HepG2 (cell line): ENCODE measurements around the gene RANBP3L. TPM values are rescaled to one million over a fixed set of nuclear protein-coding genes. Genes with fewer than 3 reads are reported as not detected.

Source experiments
- AKNA ChIP-seq: sonication (generic); formaldehyde crosslinking; IDR thresholded peaks from 2 replicates; pipeline ENCODE4 v1.4.0; 2020; ENCODE audit warnings: missing genetic modification reagents, borderline replicate concordance
- CSRNP1 ChIP-seq: sonication (generic); formaldehyde crosslinking; IDR thresholded peaks from 2 replicates; pipeline ENCODE4 v1.8.1; 2023; ENCODE audit warnings: mild to moderate bottlenecking, missing genetic modification reagents
- CSRNP2 ChIP-seq: sonication (generic); formaldehyde crosslinking; conservative IDR thresholded peaks from 2 replicates; pipeline ENCODE4 v1.8.0; 2022; ENCODE audit warnings: low read depth, missing genetic modification reagents
- DMTF1 ChIP-seq: sonication (generic); formaldehyde crosslinking; IDR thresholded peaks from 2 replicates; pipeline ENCODE4 v1.4.0; 2020; ENCODE audit warnings: mild to moderate bottlenecking, missing genetic modification reagents
- HOXA9 ChIP-seq: sonication (generic); formaldehyde crosslinking; IDR thresholded peaks from 2 replicates; pipeline ENCODE4 v1.8.1; 2022; ENCODE audit warnings: missing genetic modification reagents, mild to moderate bottlenecking, moderate library complexity, borderline replicate concordance
- KAT7 ChIP-seq: IDR thresholded peaks from 2 replicates; pipeline ENCODE4 v1.6.1; 2018; ENCODE audit warnings: borderline replicate concordance, missing compliant biosample characterization
- KLF16 ChIP-seq, 2 experiments: sonication (generic) in 1 of 2; formaldehyde crosslinking in 1 of 2; IDR thresholded peaks; 2 replicates each; pipeline versions ENCODE4 v1.6.1 to v1.8.0; 2016 to 2023; ENCODE audit warnings: missing genetic modification reagents in 2 of 2, missing compliant biosample characterization in 1 of 2
- MYPOP ChIP-seq: sonication (generic); formaldehyde crosslinking; IDR thresholded peaks from 2 replicates; pipeline ENCODE4 v1.8.1; 2023; ENCODE audit warnings: mild to moderate bottlenecking, moderate library complexity, missing genetic modification reagents
- RBFOX2 ChIP-seq: fragments of 200-400 bp; formaldehyde crosslinking; IDR thresholded peaks from 2 replicates; pipeline ENCODE4 v1.6.1; 2017; ENCODE audit warnings: low read depth, mild to moderate bottlenecking, low read length
- SRSF1 ChIP-seq: fragments of 200-400 bp; formaldehyde crosslinking; optimal IDR thresholded peaks from 2 replicates; pipeline ENCODE3; 2017; ENCODE audit warnings: mild to moderate bottlenecking, low read depth, low read length, moderate library complexity
- ZBTB42 ChIP-seq: sonication (generic); formaldehyde crosslinking; IDR thresholded peaks from 2 replicates; pipeline ENCODE4 v1.5.0; 2020; ENCODE audit warnings: mild to moderate bottlenecking, missing genetic modification reagents
- ZNF430 ChIP-seq: sonication (generic); formaldehyde crosslinking; IDR thresholded peaks from 2 replicates; pipeline ENCODE4 v1.9.0; 2021; ENCODE audit warnings: mild to moderate bottlenecking, missing genetic modification reagents
- ZNF563 ChIP-seq: sonication (generic); formaldehyde crosslinking; IDR thresholded peaks from 2 replicates; pipeline ENCODE4 v1.8.0; 2022; ENCODE audit warnings: mild to moderate bottlenecking, moderate library complexity, missing genetic modification reagents
- ZNF891 ChIP-seq: sonication (generic); formaldehyde crosslinking; IDR thresholded peaks from 2 replicates; pipeline ENCODE4 v1.5.0; 2020; ENCODE audit warnings: mild to moderate bottlenecking, missing genetic modification reagents
- polyA plus RNA-seq, 8 experiments: library from polyadenylated mRNA; depleted of rRNA in 3 of 8; stranded (reverse) in 7 of 8; unstranded in 1 of 8; fragments of >200 nt; fragmentation: Illumina TruSeq in 4 of 8; extraction: Trizol in 4 of 8; gene quantifications; 2 replicates each; pipeline versions ENCODE4 v1.2.1 to v1.2.3, GENCODE V29; 2011 to 2016; ENCODE audit warnings: low read depth in 4 of 8, missing spikeins in 1 of 8, mixed read lengths in 1 of 8; ENCODE audit not compliant: insufficient read depth in 1 of 8
- total RNA-seq, 5 experiments: library from RNA; depleted of rRNA; stranded (reverse); fragments of >200 nt; fragmentation: Illumina TruSeq; extraction: Trizol; gene quantifications; 2 replicates each; pipeline ENCODE4 v1.2.3, GENCODE V29; 2016; ENCODE audit warnings: low read depth in 1 of 5

RANBP3L gene
- total and polyA plus RNA-seq, 2 of the 13 experiments (the other 11 are each of a cell fraction or from before 2014, with no cell fraction given), result 0.09 TPM; not detected in 1

GRCh38 chr5:36240779-36241630 is 60.7 kb downstream of the RANBP3L start (continued):
- TF ChIP-seq ZBTB42 (CRISPR knock-in tag), result peak; percentile 14; the same call in 1 of the 2 replicates
- TF ChIP-seq RBFOX2, result peak; percentile 53
- no peak for TF ChIP-seq DMTF1 (CRISPR knock-in tag)
- TF ChIP-seq ZNF891 (CRISPR knock-in tag), result 0 out of 2 replicates have a peak, but pooled peaks have one; percentile 48
- TF ChIP-seq HOXA9 (CRISPR knock-in tag), result peak; percentile 16; the same call in 1 of the 2 replicates
- TF ChIP-seq CSRNP1 (CRISPR knock-in tag), result 0 out of 2 replicates have a peak, but pooled peaks have one; percentile 46
- TF ChIP-seq KAT7 (CRISPR knock-in tag), result 0 out of 2 replicates have a peak, but pooled peaks have one; percentile 40
- no peak for TF ChIP-seq ZNF563 (CRISPR knock-in tag)
- TF ChIP-seq ZNF430 (CRISPR knock-in tag), result peak; percentile 74; the same call in 1 of the 2 replicates
- no peak for TF ChIP-seq AKNA (CRISPR knock-in tag)
- no peak for TF ChIP-seq CSRNP2
- 0 out of 2 replicates have a peak, but pooled peaks have one; percentile 7 for TF ChIP-seq MYPOP (CRISPR knock-in tag)
- TF ChIP-seq KLF16 (CRISPR knock-in tag; IDR thresholded peaks at IDR 0.05), result peak in 1 of 2 experiments; percentile 84; a peak in 2 of 4 replicates
- peak; percentile 62 for TF ChIP-seq SRSF1
